ENCODE results near the gene RELL1.

Gene RELL1, protein sequence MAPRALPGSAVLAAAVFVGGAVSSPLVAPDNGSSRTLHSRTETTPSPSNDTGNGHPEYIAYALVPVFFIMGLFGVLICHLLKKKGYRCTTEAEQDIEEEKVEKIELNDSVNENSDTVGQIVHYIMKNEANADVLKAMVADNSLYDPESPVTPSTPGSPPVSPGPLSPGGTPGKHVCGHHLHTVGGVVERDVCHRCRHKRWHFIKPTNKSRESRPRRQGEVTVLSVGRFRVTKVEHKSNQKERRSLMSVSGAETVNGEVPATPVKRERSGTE

DNA sequence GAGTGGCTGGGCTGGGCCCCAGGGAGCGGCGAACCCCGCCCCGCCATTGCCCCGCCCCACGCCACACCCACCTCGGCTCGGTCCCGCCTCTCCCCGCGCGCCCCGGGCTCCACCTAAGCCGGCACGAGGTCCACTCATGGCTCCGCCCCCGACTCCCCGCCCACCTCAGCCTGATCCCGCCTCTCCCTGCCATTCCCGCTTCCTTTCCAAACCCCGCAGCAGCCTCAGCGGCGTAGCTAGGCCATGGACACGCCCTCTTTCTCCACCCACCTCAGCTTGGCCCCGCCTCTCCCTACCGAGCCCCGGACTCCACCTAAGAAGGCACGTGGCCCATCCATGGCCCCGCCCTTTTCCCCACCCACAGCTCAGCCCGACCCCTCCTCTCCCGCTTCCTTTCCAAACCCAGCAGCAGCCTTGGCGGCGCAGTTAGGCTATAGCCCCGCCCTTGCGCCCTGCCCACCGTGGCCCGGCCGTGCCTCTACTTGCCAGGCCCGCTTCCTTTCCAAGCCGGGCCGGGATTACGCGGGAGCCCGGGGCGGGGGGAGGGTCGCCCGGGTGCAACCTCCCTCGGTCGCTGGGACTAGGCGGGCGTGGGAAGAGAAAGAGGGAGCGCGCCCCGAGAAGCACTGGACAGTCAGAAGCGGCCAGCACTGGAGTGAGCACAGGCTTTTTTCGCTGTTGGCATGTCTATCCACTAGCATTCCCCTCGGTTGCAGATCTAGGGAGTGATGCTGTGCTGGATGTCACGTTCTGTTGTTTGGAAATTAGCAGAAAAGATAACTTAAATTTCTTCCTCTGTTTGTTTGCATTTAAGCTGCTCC is at the start of gene RELL1:
TSS of gene RELL1 (minus strand) at position 4 of the 821 bp plus-strand sequence. CDS start 89 bp downstream, outside the sequence.
- peak; percentile 93 for DNase-seq

GRCh38 chr4:37735578-37735977 is 49.4 kb upstream of the RELL1 start:
- no peak for DNase-seq

DNA sequence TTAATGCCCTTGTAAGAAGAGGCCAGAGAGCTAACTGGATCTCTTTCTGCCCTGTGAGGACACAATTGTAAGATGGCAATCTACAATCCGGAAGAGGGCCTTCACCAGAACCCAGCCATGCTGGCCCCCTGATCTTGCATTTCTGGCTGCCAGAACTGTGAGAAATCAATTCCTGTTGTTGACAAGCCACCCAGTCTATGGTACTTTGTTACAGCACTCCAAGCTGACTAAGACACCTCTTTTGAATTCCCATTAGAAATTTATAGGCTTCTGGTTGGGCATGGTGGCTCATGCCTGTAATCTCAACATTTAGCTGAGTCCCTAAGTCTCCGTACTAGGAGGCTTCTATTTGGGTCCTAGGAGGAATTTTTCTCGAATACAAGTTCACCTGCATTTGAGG is 48.8 kb upstream of the RELL1 start:
- DNase-seq = no peak

- DNase-seq = no peak
Measured at GRCh38 chr4:37733240-37733867, 47.2 kb upstream of the RELL1 start.

- no peak for DNase-seq
Measured at GRCh38 chr4:37732526-37733186, 46.5 kb upstream of the RELL1 start.

GRCh38 chr4:37729649-37730004 is 43.5 kb upstream of the RELL1 start:
- no peak for DNase-seq

DNA sequence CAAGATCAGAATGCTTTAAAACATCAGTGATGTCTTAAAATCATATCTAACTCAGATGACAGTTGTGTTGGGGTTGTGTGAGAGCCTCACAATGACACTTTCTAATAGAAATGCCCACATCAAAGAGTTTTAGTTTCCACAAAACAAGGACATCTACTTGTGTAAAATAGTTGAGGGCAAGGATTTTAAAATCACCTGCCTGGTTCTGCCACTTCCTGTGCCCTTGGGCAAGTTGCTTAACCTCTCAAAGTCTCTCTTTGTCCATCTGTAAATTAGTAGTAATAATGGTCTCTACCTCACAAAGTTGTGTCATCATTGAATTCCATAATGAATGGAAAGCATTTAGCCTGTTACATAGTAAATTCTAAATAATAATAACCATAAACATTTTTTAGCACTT is 41.9 kb upstream of the RELL1 start:
- no peak for DNase-seq

DNA sequence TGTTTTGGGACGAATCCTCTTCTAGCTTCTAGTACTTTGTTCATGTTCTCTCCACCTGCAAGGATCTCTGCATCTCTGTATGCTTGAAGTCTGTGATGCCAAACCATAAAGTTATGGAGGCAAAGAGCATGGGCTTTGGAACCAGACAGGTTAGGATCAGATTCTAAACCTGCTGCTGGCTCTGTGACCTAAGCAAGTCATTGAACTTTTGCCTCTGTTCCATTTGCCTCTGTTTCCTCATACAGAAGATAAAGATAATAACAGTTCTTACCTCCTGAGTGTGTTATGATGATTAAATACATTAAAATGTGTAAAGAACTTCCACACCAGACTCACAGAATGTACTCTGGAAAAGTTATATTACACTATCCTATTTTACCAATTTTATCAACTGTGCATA is 41.5 kb upstream of the RELL1 start:
- DNase-seq = no peak

- no peak for DNase-seq
Measured at GRCh38 chr4:37726666-37727065, 40.5 kb upstream of the RELL1 start.

DNA sequence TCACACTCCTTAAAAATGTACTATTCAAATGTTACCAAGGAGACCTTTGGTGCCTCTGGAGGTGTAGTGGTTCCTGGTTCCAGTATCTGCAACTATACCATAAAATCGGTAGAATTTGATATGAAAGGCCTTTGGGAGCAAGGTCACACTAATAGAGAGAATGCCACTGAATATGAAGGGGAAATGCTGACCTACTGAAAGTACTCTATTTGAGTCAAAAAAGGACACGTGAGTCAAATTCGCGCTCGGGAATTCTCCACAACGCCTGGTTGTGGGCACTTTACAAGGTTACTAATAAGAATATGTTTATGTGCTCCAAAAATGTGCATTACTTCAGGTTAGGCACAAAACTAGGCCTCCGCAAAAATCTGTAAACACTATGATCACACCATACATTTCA is 39.5 kb upstream of the RELL1 start:
- no peak for DNase-seq

DNA sequence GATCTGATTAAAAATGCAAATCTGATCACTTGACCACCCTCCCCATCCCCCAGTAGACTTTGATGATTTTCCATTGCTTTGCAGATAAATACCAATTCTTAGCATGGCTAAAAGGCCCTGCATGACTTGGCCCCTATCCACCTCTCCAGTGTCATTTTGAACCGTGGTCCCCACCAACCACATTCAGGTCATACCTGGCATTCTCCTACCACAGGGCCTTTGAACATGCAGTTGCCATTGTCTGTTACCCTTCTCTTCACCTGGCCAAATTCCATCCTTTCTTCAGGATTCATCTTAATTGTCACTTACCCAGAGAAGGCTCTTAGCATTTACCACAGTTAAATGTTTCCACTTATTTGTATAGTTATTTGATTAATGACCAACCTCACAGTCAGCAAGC is 36.9 kb upstream of the RELL1 start:
- DNase-seq = no peak

- DNase-seq = no peak
Measured at GRCh38 chr4:37721995-37722638, 35.9 kb upstream of the RELL1 start.

DNA sequence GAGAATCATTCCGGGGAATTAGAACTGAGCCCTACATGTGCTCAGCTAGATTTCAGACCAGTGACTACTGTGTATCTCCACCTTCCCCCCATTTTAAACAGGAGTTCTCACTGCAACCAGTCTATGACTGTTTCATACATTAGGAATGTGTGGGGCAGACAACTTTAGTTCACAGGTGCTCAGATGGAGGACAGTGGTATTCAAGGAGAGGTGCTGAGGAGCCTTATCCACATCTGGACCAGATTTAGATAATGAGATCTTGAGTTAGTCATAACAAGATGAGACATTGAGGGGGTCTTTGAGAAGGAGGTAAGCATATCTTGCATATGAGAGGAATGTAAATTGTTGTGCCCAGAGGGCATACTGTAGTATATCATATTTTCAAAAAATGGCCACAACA is 32.8 kb upstream of the RELL1 start:
- no peak for DNase-seq

DNA sequence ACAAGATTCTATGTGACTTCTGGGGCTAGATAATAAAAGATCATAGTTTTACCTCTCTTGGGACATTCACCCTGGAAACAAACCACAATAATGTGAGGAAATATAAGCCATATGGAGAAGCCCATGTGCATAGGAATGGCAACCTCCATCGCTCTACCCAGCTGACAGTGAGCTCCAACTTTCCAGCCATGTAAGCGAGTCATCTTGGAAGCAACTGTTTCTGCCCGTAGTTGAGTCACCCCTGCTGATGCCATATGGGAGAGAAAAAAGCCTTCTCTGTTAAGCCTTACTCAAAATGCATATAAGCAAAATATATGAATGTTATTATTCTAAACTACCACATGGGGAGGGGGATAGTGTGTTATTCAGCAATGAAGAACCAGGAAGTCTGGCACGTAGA is 31.4 kb upstream of the RELL1 start:
- DNase-seq = no peak

GRCh38 chr4:37715889-37716402 is 29.8 kb upstream of the RELL1 start:
- DNase-seq = no peak

GRCh38 chr4:37710491-37710890 is 24.3 kb upstream of the RELL1 start:
- no peak for DNase-seq

DNA sequence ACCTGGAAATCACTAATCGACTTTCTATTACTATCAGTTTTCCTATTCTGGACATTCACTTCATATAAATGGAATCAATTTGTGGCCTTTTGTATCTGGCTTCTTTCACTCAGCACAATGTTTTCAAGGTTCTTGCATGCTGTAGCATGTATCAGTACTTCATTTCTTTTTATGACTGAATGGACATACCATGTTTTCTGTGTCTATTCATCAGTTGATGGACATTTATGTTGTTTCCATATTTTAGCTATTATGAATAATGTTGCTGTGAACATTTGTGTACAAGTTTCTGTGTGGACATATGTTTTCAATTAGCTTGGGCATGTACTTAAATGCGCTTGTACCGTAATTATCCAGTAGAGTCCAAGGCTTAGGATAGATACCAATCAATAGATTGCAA is 19.9 kb upstream of the RELL1 start:
- no peak for DNase-seq

DNA sequence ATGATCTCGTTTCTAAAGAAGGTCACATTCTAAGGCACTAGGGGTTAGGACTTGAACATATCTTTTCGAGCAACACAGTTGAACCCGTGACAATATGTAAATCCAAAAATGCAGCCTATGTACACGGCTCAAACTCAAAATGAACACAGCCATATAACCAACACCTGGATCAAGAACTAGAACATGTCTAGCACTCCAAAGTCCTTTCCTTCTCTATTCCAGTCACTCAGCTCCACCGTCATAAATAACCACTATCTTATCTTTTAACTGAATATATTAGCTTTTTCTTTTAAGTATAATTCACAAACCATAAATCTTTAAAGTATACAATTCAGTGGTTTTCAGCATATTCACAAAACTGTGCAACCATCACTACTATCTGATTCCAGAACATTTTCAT is 19.4 kb upstream of the RELL1 start:
- no peak for DNase-seq

GRCh38 chr4:37699868-37700481 is 13.8 kb upstream of the RELL1 start:
- no peak for DNase-seq

- DNase-seq = no peak
Measured at GRCh38 chr4:37697566-37697965, 11.4 kb upstream of the RELL1 start.

GRCh38 chr4:37693450-37694190 is 7.4 kb upstream of the RELL1 start:
- DNase-seq = no peak

DNA sequence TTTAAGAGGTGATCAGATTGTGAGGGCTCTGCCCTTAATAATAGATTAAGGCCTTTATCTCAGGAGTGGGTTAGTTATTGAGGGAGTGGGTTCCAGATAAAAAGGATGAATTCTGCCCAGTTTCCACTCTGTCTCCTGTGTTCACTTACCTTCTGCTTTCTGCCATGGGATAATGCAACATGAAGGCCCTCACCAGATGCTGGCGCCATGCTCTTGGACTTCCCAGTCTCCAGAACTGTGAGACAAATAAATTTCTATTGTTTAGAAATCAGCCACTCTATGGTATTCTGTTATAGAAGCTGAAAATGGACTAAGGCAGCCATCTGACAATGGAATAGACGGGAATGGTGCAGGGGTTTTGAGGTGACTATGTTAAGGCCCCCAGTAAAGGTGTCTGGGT is 6.9 kb upstream of the RELL1 start:
- DNase-seq = no peak
